Smooth muscle cell of the brain vasculature (primary cell): Measurements from ENCODE around the gene KRTAP10-1.

Experiments used
- DNase-seq: peaks from one replicate; pipeline ENCODE4 v3.0.0-alpha.2; 2012; ENCODE audit warnings: low read depth, low spot score

KRTAP10-1 gene

DNA sequence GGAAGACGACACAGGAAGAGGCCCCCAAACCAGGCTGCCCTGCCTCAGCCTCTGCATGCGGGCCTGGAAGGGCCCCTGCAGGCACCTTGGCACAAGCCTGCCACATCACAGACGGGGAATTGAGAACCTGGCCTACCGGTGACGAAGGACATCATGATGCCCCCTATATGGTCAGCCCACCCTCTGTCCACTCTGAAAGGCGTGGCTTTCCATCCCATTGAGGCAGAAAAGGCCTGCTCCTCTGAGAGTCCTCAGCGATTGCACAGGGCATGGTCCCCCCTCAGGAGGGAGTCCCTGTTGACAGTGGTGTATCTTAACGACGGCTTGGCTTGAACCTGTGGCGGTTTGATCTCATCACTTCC, 11.4 kb downstream of the KRTAP10-1 start:
- no peak for DNase-seq

DNA sequence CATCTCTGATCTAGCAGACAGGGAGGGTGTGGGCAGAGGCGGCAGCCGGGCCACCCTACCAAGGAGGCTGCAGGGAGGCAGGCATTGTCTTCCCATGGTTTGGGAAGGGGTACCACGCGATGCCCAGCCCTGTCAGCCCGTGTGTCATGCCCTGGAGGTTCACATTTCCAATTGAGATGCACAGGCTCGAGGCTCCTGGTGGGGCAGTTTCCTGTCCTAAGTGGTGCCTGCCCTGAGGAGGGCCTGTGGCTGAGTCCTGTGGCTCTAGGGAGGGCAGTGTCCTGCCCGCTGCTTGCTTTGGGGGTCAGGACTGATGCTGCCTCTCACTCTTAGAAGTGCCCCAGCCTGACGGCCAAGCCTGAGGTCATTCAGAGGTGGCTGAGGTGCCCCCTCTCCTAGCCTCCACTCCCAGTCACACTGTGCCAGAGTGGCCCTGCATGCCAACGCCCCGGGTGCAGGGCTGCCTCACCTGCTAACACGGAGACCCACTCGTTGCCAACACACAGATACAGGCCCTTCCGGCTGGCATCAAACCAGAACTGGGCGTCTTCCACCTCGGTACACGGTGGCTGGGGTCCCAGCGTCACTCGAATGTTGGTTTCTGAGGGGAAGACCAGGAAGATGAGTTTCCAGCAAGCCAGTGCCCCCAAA, 11.9 kb downstream of the KRTAP10-1 start:
- DNase-seq, result no peak

DNA sequence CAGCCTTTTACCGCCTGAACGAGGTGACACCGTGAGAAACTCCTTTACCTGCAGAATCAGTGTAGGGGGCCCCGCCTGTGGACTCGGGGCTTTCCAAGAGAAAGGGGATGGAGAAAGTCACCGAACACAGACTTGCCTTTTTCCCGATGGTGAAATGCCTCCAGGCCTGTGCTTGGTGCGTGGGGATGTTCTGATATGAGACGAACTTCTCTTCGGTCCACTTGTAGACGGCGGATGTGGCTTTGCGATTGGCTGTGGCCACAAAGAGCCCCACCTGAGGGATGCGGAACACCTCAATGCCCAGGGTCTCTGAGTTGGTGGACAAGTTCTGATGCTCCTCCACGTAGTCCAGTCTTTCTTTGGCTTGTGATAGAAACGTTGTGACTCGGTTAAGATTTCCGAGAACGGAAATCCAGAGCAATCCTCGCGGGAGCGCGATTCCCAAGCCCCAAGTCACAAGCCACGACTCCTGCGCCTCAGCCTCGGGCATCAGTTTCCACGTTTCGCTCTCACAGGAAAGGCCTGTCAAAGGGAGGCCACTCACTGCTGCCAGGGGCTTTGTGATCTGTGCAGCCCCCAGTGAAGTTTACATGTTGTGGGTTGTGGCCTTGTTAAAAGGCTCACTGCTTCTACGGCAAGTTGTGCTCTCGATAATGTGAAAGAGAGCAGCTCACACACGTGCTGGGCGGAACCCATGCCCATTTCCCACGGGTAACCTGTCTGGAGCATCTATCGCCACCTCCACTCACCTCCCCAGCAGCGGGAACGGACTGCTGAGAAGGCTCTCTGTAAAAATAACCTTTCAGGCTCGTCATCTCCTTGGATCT, 12.6 kb downstream of the KRTAP10-1 start:
- DNase-seq, result no peak

DNA sequence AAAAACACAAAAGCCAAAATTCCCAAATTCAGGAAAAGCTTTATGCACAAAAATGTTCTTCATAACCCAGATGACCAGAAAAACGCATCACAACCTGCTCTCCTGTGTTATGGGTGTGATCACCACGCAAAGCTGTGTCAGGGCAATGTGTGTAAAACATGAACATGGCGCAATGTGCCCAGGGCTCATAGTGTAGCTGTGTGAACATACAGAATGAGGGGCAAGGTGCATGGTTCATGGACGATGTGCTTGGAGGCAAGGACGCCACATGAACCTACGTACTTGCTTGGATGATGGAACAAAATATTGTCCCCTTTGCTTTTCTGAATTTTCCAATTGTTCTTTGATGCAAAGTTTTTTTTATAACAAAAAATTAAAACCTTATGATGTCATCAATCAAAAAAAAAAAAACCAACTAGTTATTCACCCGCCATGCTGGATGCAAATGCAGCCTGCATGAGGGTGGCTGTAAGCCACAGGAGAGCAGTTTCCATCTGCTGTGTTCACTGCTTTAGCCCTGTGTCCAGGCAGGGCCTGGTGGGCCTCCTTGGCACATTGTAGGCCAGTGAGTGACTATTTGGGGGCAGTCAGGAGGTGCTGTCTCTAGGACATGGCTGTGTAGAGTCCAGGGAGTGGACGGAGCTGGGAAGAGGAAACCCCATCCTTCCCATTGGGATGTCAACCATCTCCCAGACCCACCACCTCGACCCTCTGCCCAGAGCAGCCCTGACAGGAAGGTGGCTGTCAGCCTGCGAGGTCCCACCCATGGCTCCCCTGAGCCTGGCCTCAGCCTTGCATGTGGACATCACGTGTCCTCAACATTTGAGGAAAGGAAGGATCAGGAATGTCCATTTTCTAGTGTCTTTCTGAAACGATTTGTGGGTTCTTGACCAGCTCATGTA, 13.6 kb downstream of the KRTAP10-1 start:
- DNase-seq, result no peak

DNA sequence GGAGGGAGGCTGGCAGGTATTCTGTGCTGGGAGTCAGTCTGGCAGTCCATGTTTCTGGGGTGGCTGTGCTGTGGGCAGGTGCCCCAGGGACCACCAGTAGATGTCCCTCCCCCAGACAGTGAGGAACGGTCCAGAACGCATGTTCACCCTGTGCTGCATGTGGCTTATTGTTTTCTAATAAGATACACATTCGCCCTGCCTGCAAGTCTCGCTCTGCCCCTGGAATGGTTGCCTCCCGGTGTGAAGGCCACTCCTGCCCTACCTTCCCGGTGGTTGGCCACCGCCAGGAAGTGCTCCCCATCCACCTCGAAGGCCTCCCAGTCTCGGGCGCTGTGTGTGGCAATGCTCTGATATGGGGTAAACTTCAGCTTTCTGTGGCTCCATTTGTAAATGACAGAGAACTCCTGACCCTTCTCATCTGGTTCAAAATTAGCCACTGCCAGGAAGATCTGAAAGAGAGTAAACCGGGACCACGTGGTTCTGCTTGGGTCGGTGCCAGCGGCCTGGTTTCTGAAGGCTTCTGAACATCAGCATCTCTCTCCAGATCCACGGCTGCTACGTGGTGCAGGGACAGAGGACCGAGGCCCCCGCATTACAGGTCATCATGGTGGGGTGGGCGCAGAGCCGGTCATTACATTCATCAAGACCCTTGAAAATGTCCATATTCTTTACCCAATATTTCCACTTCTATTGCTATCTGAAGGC, 14.5 kb downstream of the KRTAP10-1 start:
- DNase-seq, result no peak

DNA sequence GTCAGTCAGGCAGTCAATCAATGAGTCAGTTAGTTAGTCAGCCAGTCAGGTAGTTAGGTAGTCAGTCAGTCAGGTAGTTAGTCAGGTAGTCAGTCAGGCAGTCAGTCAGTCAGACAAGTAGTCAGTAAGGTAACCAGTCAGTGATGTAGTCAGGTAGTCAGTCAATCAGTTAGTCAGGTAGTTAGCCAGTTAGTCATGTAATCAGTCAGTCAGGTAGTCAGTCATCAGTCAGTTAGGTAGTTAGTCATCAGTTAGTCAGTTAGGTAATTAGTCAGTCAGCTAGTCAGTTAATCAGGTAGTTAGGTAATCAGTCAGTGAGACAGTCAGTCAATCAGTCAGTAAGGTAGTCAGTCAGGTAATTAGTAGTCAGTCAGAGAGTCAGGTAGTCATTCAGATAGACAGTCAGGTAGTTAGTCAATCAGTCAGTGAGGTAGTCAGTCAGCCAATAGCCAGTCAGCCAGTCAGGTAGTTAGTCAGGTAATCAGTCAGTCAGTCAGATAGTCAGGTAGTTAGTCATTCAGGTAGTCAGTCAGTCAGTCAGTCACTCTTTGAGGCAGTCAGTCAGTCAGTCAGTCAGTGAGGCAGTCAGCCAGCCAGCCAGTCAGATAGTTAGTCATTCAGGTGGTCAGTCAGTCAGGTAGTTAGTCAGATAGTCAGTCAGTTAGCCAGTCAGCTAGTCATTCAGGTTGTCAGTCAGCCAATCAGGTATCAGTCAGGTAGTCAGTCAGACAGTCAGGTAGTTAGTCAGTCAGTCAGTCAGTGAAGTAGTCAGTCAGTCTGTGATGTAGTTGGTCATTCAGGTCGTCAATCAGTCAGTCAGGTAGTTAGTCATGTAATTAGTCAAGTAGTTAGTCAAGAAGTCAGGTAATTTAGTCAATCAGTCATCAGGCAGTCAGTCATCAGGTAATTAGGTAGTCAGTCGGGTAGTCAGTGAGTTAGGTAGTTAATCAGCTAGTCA, 15.3 kb downstream of the KRTAP10-1 start:
- no peak for DNase-seq

DNA sequence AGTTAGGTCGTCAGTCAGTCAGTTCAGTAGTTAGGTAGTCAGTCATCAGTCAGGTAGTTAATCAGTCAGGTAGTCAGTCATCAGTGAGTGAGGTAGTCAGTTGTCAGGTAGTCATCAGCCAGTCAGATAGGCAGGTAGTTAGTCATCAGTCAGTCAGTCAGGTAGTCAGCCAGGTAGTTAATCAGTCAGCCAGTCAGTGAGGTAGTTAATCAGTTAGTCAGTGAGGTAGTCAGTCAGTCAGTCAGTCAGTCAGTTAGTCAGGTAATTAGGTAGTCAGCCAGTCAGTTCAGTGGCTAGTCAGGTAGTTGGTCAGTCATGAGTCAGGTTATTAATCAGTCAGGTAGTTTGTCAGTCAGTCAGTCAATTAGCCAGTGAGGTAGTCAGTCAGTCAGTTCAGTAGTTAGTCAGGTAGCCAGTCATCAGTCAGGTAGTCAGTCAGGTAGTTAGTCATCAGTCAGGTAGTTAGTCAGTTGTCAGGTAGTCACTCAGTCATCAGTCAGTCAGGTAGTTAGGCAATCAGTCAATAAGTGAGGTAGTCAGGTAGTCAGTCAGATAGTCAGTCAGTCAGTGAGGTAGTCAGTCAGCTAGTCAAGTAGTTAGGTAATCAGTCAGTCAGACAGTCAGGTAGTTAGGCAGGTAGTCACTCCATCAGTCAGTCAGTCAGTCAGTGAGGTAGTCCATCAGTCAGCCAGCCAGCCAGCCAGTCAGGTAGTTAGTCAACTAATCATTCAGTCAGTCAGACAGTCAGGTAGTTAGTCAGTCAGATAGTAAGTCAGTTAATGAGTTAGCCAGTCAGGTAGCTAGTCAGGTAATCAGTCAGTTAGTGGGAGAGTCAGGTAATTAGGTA, 16.2 kb downstream of the KRTAP10-1 start:
- no peak for DNase-seq

DNA sequence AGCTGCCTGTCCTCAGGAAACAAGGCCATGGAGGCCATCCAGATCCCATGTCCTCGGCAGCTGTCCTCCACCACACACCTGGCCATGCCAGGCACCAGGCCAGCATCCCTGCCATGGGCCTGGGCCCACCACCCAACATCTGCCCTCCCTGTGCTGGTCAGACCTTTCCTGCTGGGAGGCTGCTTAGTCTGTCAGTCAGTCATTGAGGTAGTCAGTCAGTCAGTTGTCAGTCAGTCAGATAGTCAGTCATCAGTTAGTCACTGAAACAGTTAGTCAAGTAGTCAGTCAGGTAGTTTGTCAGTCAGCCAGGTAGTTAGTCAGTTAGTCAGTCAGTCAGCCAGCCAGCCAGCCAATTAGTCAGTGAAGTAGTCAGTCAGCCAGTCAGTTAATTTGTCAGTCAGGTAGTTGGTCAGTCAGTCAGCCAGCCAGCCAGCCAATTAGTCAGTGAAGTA, 17.2 kb downstream of the KRTAP10-1 start:
- no peak for DNase-seq

DNA sequence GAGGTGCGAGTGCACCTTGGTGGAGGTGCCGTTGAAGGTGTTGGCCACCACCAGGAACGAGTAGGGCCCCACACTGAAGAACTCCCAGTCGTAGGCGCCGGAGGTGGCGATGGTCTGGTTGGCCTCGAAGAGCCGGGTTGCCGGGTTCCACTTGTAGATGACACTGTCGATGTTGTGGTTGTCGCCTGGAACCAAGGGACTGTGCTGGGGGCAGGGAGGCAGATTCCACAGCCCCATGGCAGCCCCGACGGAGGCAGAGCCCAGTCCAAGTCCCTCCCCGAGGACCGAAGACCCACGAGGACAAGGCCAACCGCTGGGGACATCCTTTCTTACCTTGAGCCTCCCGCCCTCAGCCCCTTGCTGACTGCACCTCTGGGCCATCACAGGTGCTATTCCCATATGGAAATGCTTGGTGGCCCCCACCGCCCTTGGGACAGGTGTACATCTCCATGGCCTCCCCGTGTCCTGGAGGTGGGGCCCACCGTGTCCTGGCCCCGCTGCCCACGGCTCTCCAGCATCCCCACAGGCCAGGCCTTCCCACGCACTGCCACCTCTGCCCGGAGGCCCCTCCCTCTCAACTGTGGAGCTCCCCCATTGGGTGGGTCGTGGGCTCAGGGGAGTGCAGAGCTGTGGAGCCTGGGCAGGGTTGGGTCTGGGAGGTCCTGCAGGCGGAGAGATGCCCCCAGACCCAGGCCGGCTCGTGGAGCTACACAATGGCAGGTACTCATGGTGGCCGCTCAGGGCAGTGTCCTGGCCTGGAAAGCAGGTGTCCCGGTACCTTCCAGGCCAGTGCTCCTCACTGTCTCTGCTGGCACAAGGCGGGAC, 17.9 kb downstream of the KRTAP10-1 start:
- no peak for DNase-seq

DNA sequence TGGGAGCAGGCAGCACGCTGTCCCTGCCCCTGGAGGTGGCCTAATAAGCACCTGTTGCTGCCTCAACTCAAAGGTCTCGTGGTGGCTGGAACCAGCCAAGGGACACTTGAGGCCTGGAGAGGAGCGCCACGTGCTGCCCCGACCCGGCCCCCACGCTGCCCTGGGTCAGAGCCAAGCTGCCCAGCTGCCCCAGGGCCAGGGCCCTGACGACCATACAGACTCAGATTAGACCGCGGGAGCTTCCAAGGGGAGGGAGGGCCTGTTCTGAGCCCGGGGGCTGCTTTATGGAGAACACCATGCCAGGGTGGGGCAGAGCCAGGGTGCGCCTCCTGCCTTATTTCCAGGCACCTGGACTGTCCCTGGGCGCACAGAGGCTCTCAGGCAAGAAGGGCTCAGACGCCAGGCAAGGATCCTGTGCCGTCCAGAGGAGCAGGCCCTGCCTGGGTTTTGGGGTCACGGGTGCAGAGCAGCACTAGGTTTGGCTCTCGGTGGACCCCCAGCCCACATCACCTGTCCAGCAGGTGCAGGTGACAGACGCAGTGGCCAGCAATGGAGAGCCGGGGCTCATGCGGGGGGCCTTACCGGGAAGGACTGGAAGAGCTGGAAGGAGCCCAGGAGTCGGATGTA, 18.6 kb downstream of the KRTAP10-1 start:
- no peak for DNase-seq

DNA sequence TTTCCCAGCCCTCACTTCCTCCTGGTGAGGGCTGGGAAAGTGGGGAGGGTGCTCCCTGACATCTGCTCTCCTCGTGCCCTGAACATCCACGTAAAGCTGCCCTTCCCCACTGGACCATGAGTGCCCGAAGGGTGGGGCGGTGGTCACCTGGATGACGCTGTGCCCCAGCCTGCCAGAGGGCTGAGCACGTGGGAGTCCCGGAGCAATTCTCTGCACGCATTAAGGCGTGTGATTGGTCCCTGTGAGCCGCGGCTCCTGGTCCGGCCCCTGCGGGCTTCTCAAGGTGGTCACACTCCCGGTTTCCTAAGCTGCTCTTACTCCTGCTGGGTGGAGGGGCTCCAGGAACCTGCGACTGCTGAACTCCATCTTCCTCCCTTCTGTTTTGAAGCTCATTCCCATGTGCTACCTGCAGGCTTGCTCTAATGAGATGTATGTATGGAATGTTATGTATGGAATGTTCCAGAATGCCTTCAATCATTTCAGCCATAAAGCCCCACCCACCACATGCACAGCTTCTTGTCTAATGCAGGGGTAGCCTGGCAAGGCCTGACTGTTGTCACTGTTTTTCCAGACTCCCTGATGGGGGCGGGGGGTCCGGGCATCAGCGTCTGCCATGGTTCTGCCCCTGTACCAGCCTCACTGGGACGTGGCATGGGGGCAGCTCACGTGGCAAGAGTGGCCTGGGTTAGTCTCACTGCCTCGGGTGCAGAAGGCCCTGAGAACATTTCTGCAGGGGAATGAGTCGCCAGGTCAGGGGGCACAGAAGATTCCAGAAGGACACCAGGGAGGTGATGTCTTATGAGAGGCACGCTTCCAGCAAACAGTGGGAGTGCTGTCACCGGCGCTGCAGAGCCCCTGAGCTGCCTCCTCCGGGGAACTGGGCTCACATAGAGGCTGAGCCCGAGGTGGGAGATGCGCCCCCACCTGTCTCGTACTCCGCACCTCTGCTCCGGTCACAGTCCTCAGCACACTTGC, 19.4 kb downstream of the KRTAP10-1 start:
- DNase-seq, result no peak

DNA sequence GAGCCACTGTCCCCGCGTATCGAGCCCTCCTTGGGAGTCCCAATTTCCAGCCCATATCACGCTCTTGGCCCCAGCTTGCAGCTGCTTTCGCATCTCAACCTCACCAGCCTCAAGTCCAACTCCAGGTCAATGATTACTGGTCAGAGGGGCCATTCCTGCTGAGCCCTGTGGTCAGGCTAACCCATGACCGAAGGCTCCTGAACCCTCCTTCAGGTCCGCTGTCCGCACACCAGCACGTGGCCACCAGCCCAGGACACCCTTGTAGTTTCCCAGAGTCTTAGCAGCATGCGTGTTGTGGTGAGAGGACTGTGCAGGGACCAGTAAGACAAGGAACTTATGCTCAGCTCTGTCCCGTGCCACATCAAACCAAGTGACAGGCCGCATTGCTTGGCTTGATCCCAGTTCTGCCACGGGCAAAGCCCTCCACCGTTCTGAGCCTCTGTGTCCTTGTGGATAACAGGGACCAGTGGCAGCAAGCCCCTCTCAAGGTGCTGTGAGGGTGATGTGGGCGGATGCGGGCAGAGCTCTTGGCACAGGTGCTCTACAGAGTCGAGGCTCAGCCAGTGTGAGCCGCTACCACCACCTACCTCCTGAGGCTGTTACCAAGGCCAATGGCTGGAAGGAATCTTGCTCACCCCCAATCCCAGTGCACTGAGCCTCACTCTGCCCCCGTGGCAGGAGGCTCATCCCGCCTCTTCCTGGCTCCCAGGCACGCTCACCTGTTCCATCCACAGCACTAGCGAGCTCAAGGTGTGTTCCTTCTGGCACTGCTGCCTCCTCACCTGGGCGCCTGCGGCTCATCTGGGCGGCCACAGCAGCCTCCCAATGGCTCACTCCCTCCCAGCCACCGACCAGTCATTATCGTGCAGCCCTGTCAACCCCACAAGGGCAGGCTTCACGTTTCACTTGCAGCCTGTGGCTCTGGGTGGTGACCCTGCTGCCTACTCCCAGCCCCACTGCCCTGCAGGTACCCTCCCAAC, 20.4 kb downstream of the KRTAP10-1 start:
- DNase-seq, result no peak

DNA sequence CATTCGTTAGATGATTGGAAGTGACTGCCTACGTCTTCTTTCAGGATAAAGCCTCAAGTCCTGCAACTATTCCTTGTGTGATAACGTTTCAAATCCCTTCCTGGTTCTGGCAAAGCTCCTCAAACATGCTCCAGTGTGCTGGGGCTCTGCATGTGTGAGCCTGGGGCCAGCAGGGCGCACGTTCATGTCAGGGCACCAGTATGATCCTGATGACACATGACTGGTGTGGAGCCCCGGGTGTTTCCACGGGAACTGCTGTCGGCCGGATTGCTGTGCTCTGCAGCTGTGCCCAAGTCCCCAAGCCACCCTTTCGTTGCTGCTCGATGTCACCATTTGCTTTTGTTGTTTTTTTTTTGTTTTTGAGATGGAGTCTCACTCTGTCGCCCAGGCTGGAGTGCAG, 21.3 kb downstream of the KRTAP10-1 start:
- DNase-seq, result no peak

DNA sequence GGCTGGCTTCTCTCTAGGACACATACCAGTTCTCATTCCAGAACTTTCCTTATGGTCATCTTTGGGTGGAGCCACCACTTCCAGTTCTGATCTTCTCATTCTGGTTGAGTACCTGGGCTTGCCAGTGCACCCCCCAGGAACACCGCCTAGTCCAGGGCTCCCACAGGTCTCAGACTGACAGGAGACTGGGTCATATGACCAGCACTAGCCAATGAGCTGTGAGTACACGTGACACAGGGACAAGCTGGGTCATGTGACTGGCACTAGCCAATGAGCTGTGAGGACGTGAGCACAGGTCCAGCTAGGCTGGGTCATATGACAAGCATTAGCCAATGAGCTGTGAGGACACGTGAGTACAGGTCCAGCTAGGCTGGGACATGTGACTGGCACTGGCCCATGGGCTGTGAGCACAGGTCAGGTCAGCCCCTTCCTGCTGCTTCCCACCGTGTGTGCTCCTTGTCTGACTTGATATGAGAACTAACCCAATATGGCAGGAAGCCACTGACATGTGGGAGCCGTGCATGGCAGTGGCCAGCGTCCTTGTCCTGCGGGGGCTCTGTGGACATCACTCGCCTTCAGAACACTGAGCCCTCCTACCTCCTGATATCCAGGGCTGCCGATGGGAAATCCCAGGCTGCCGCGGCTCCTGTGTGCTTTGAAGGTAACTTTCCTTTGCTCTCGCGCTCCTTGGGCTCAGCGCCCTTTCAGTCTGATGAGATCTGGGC, 22.7 kb downstream of the KRTAP10-1 start:
- DNase-seq, result no peak

DNA sequence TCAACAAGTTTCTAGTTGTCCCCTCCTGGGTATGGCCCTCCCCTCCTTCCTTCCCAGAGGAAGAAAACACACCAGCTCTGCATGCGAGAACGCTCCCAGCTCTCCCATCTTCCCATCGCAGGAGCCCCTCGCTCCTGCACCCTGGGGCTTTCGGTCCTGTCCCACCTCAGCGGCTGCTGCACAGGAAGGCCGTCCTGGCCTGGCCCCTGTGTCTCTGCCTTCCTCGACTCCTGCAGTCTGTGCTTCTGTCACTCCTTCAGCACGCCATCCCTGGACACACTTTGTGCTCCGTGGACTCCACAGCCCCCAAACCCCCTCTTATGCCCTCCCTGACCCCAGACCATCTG, 23.2 kb downstream of the KRTAP10-1 start:
- DNase-seq, result no peak
